ENCODE measurements around the gene SYNC.

Gene SYNC

GRCh38 chr1:32702599-32703478 lies at the start of gene SYNC:
Gene SYNC, minus strand, starts transcription at chr1:32702770. Its CDS starts 110 bp downstream, at chr1:32702660.
- peak in 24 of 51 donors; percentile 2 to 61 (median 26) for DNase-seq

- no peak for DNase-seq
Observed at GRCh38 chr1:32749771-32750170, 47.2 kb upstream of the SYNC start.

GRCh38 chr1:32749332-32749731 lies 46.8 kb upstream of the SYNC start:
- DNase-seq = no peak

- no peak for DNase-seq
Observed at GRCh38 chr1:32748926-32749325, 46.4 kb upstream of the SYNC start.

GRCh38 chr1:32748348-32748747 lies 45.8 kb upstream of the SYNC start:
- no peak for DNase-seq

GRCh38 chr1:32746130-32746529 lies 43.6 kb upstream of the SYNC start:
- no peak for DNase-seq

- DNase-seq = no peak
Observed at GRCh38 chr1:32744071-32744425, 41.5 kb upstream of the SYNC start.

- no peak for DNase-seq
Observed at GRCh38 chr1:32743380-32744070, 41.0 kb upstream of the SYNC start.

- DNase-seq = no peak
Observed at GRCh38 chr1:32742956-32743355, 40.4 kb upstream of the SYNC start.

- DNase-seq = no peak
Observed at GRCh38 chr1:32742199-32742947, 39.8 kb upstream of the SYNC start.

- DNase-seq = peak in 1 of 51 donors; percentile 8
Observed at GRCh38 chr1:32741413-32742198, 39.0 kb upstream of the SYNC start.

GRCh38 chr1:32741059-32741412 lies 38.5 kb upstream of the SYNC start:
- DNase-seq = no peak

- no peak for DNase-seq
Observed at GRCh38 chr1:32736812-32737791, 34.5 kb upstream of the SYNC start.

GRCh38 chr1:32733582-32734321 lies 31.2 kb upstream of the SYNC start:
- DNase-seq = no peak

GRCh38 chr1:32729254-32730046 lies 26.9 kb upstream of the SYNC start:
- DNase-seq = no peak

GRCh38 chr1:32728413-32729077 lies 26.0 kb upstream of the SYNC start:
- no peak for DNase-seq

GRCh38 chr1:32727876-32728275 lies 25.3 kb upstream of the SYNC start:
- DNase-seq = no peak

- DNase-seq = no peak
Observed at GRCh38 chr1:32725615-32725982, 23.0 kb upstream of the SYNC start.
